Breast epithelium (tissue), 3 donors: ENCODE measurements around the gene SHCBP1.

Experiments
- CTCF ChIP-seq, 3 donors: fragments of 450-650 bp; IDR thresholded peaks; one replicate each; pipeline ENCODE4 v1.5.1; 2016 to 2017; ENCODE audit warnings: antibody characterized with exemption in 3 of 3, mild to moderate bottlenecking in 3 of 3, moderate library complexity in 3 of 3
- POLR2A ChIP-seq: fragments of 450-650 bp; IDR thresholded peaks from one replicate; pipeline ENCODE4 v1.6.1; 2016; ENCODE audit warnings: antibody characterized with exemption, mild to moderate bottlenecking, moderate library complexity
- POLR2AphosphoS5 ChIP-seq, 3 donors: sonication (generic); formaldehyde crosslinking; IDR thresholded peaks; one replicate each; pipeline ENCODE4 v1.6.1; 2017; ENCODE audit warnings: antibody characterized with exemption in 3 of 3

GRCh38 chr16:46620266-46621005, 743 bp downstream of the SHCBP1 start:
- TF ChIP-seq POLR2A (no peak), CTCF (IDR thresholded peaks at IDR 0.05) (no peak), POLR2AphosphoS5 (IDR thresholded peaks at IDR 0.05) (no peak)
